ENCODE data around the gene PLCH2. TPM values are rescaled to one million over a fixed set of nuclear protein-coding genes. Genes with fewer than 3 reads are reported as not detected.

PLCH2 gene
- total RNA-seq, 1 experiment from 2014 or later, result 7.2 TPM

DNA sequence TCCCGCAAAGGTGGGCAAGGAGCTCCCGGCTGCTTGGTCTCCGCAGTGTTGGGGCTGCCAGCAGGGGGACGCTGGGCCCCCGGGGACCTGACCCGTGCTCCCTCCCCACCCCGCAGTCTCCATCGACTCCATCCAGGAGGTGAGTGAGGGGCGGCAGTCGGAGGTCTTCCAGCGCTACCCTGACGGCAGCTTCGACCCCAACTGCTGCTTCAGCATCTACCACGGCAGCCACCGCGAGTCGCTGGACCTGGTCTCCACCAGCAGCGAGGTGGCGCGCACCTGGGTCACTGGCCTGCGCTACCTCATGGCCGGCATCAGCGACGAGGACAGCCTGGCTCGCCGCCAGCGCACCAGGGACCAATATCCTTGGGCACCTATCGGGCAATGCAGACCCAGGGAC, 3.5 kb downstream of the PLCH2 start:
- Histone ChIP-seq H3K27ac (ENCODE audit: low read length) (no peak overlapping the region), H2AFZ (ENCODE audit: low read length) (no peak overlapping the region), H3K4me1 (ENCODE audit: insufficient read depth, low read length) (no peaks in the 10 kb centered on the region), H3K4me3 (ENCODE audit: low read length) (no peak overlapping the region), H3F3A (ENCODE audit: low read length, unreplicated experiment) (no peaks in the 10 kb centered on the region), H3K4me2 (ENCODE audit: low read length) (no peak overlapping the region), H3K36me3 (ENCODE audit: low read depth, low read length) (no peaks in the 10 kb centered on the region), H3K9me2 (replicated peaks; ENCODE audit: low read length) (no peaks in the 10 kb centered on the region), H3K27me3 (ENCODE audit: low read length) (no peaks in the 10 kb centered on the region), H3K9ac (ENCODE audit: low read length) (no peak overlapping the region), H3K79me2 (ENCODE audit: low read length) (no peaks in the 10 kb centered on the region), H4K20me1 (ENCODE audit: low read length) (no peaks in the 10 kb centered on the region), H3K9me3 (ENCODE audit: low read length) (no peaks in the 10 kb centered on the region)
- no TSS peak for BruUV-seq (replicated peaks)
- TF ChIP-seq, protein P1, sequence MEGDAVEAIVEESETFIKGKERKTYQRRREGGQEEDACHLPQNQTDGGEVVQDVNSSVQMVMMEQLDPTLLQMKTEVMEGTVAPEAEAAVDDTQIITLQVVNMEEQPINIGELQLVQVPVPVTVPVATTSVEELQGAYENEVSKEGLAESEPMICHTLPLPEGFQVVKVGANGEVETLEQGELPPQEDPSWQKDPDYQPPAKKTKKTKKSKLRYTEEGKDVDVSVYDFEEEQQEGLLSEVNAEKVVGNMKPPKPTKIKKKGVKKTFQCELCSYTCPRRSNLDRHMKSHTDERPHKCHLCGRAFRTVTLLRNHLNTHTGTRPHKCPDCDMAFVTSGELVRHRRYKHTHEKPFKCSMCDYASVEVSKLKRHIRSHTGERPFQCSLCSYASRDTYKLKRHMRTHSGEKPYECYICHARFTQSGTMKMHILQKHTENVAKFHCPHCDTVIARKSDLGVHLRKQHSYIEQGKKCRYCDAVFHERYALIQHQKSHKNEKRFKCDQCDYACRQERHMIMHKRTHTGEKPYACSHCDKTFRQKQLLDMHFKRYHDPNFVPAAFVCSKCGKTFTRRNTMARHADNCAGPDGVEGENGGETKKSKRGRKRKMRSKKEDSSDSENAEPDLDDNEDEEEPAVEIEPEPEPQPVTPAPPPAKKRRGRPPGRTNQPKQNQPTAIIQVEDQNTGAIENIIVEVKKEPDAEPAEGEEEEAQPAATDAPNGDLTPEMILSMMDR (conservative IDR thresholded peaks at IDR 0.05; ENCODE audit: low read depth, low read length), result no peak
- TF ChIP-seq EZH2phosphoT487 (IDR thresholded peaks at IDR 0.05; ENCODE audit: borderline replicate concordance, low read length), result no peak
- no peak for TF ChIP-seq EZH2 (IDR thresholded peaks at IDR 0.05; ENCODE audit: low read length, unreplicated experiment)
- ATAC-seq (no peak), DNase-seq (no peak)
- ChIA-PET POLR2A (ENCODE audit: unreplicated experiment) (interaction anchor here (0.5 kb wide), 1 partner anchor 953 kb away, joined by 3 read pairs; no protein-coding TSS in a partner anchor), CTCF (no interaction called here)
- intact Hi-C loops (cut with micrococcal nuclease), result no loop called here

DNA sequence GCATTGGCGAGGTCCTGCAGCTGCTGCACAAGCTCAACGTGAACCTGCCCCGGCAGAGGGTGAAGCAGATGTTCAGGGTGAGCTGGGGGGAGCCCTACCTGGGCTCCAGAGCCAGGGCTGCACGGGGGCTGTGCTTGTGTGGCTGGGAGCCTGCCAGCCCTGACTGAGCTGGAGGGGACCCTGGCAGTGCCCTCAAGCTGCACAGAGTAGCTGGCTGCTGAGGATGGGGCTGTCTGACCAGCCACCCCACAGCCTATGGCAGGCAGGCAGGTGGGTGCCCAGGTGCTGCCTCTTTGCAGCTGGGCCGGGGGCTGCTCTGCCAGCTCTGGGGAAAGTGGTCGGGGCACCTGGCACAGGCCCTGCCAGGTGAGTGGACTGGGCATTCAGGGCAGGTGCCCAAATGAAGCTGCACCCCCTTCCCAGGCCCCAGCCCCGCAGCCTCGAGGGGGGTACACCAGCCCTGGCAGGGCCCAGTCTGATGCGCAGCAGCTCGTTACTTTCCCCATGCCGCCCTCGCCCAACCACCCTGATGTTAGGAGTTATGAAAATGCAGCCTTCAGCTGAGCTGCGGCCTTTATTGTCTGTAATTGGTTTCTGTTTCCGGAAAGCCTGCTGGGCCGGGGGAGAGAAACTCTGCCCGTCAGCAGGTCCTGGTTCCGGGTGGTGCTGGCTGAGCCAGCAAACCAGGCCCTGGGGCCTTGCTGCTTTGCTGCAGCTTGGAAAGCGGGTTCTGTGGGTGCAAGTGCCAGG, 4.3 kb downstream of the PLCH2 start:
- H2AFZ ChIP-seq (ENCODE audit: low read length), result no peak overlapping the region
- no peak overlapping the region for H3K4me3 ChIP-seq (ENCODE audit: low read length)
- H3K27me3 ChIP-seq (ENCODE audit: low read length), result no peaks in the 10 kb centered on the region
- no peak for DNase-seq
- H3K4me2 ChIP-seq (ENCODE audit: low read length), result no peak overlapping the region
- TF ChIP-seq EZH2 (IDR thresholded peaks at IDR 0.05; ENCODE audit: low read length, unreplicated experiment), result no peak
- TF ChIP-seq EZH2phosphoT487 (IDR thresholded peaks at IDR 0.05; ENCODE audit: borderline replicate concordance, low read length), result no peak
- TF ChIP-seq, protein P1 (conservative IDR thresholded peaks at IDR 0.05; ENCODE audit: low read depth, low read length), result no peak
- no peaks in the 10 kb centered on the region for H3K9me2 ChIP-seq (replicated peaks; ENCODE audit: low read length)
- no peaks in the 10 kb centered on the region for H4K20me1 ChIP-seq (ENCODE audit: low read length)
- H3K9me3 ChIP-seq (ENCODE audit: low read length), result no peaks in the 10 kb centered on the region
- POLR2A ChIA-PET (ENCODE audit: unreplicated experiment), result interaction anchor here (0.5 kb wide), 1 partner anchor 952 kb away, joined by 3 read pairs; no protein-coding TSS in a partner anchor
- no peak overlapping the region for H3K9ac ChIP-seq (ENCODE audit: low read length)
- H3K79me2 ChIP-seq (ENCODE audit: low read length), result no peaks in the 10 kb centered on the region
- intact Hi-C loops (cut with micrococcal nuclease), result no loop called here
- no peaks in the 10 kb centered on the region for H3K4me1 ChIP-seq (ENCODE audit: insufficient read depth, low read length)
- no peaks in the 10 kb centered on the region for H3K36me3 ChIP-seq (ENCODE audit: low read depth, low read length)
- CTCF ChIA-PET, result interaction anchor here (1.2 kb wide), 1 partner anchor 20 kb away, joined by 5 read pairs; no protein-coding TSS in a partner anchor
- H3F3A ChIP-seq (ENCODE audit: low read length, unreplicated experiment), result no peaks in the 10 kb centered on the region
- H3K27ac ChIP-seq (ENCODE audit: low read length), result no peak overlapping the region
- no peak for ATAC-seq
- BruUV-seq (replicated peaks), result no TSS peak

DNA sequence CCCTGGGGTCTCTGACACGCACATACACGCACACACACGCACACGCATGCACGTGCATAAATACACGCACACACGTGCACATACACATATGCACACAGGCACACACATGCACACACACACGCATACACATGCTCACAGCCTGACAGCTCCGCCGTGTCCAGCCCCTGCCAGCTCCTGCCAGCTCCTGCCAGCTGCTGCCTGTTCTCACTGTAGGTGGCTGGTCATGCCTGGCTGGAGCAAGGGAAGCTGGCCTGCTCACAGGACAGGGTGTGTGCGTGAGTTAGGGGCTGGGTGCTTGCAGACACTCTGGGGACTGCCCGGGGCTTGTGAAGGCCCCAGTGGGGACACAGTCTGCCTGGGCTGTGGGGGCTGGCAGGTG, 4.9 kb downstream of the PLCH2 start:
- no TSS peak for BruUV-seq (replicated peaks)
- intact Hi-C loops (cut with micrococcal nuclease), result no loop called here

More for the DNA sequence above, 4.9 kb downstream of the PLCH2 start:
- ChIA-PET CTCF (interaction anchor here (1.2 kb wide), 1 partner anchor 21 kb away, joined by 5 read pairs; no protein-coding TSS in a partner anchor), POLR2A (ENCODE audit: unreplicated experiment) (no interaction called here)
- Histone ChIP-seq H3K4me1 (ENCODE audit: insufficient read depth, low read length) (no peaks in the 10 kb centered on the region), H3K27me3 (ENCODE audit: low read length) (no peaks in the 10 kb centered on the region), H2AFZ (ENCODE audit: low read length) (no peak overlapping the region), H3K79me2 (ENCODE audit: low read length) (no peaks in the 10 kb centered on the region), H3K4me2 (ENCODE audit: low read length) (no peak overlapping the region), H3K9ac (ENCODE audit: low read length) (no peak overlapping the region), H3K27ac (ENCODE audit: low read length) (no peak overlapping the region), H4K20me1 (ENCODE audit: low read length) (no peaks in the 10 kb centered on the region), H3K9me3 (ENCODE audit: low read length) (no peaks in the 10 kb centered on the region), H3F3A (ENCODE audit: low read length, unreplicated experiment) (no peaks in the 10 kb centered on the region), H3K4me3 (ENCODE audit: low read length) (no peak overlapping the region), H3K36me3 (ENCODE audit: low read depth, low read length) (no peaks in the 10 kb centered on the region), H3K9me2 (replicated peaks; ENCODE audit: low read length) (no peaks in the 10 kb centered on the region)
- no peak for TF ChIP-seq EZH2phosphoT487 (IDR thresholded peaks at IDR 0.05; ENCODE audit: borderline replicate concordance, low read length)
- TF ChIP-seq EZH2 (IDR thresholded peaks at IDR 0.05; ENCODE audit: low read length, unreplicated experiment), result no peak
- TF ChIP-seq, protein P1 (conservative IDR thresholded peaks at IDR 0.05; ENCODE audit: low read depth, low read length), result no peak
- ATAC-seq, result no peak; the same call in 1 of the 2 replicates
- no peak for DNase-seq

Measured in PC-3 (cell line).